HepG2 (cell line): ENCODE results near the gene AUH. TPM values are rescaled to one million over a fixed set of nuclear protein-coding genes. Genes with fewer than 3 reads are reported as not detected.

Experiments
- CREM ChIP-seq, 2 experiments: sonication (generic) in 1 of 2; formaldehyde crosslinking in 1 of 2; IDR thresholded peaks; 2 replicates each; pipeline versions ENCODE4 v1.4.0 to v1.6.1; 2016 to 2020; ENCODE audit warnings: antibody characterized with exemption in 1 of 2, mild to moderate bottlenecking in 1 of 2, missing genetic modification reagents in 1 of 2
- GABPB1 ChIP-seq: IDR thresholded peaks from 2 replicates; pipeline ENCODE4 v1.6.1; 2016; ENCODE audit warnings: mild to moderate bottlenecking, missing genetic modification reagents, moderate library complexity, missing compliant biosample characterization
- HINFP ChIP-seq: sonication (generic); formaldehyde crosslinking; IDR thresholded peaks from 2 replicates; pipeline ENCODE4 v1.4.0; 2020; ENCODE audit warnings: low read depth, mild to moderate bottlenecking, missing genetic modification reagents
- HNF4A ChIP-seq: sonication (generic); formaldehyde crosslinking; IDR thresholded peaks from 2 replicates; pipeline ENCODE4 v1.4.0; 2020; ENCODE audit warnings: missing genetic modification reagents
- MIER3 ChIP-seq: IDR thresholded peaks from 2 replicates; pipeline ENCODE4 v1.6.1; 2016; ENCODE audit warnings: missing compliant biosample characterization, borderline replicate concordance
- NFE2L2 ChIP-seq: fragments of 150-350 bp; IDR thresholded peaks from 2 replicates; pipeline ENCODE4 v1.6.1; 2014; ENCODE audit warnings: low read length
- NKX3-1 ChIP-seq: sonication (generic); formaldehyde crosslinking; IDR thresholded peaks from 2 replicates; pipeline ENCODE4 v1.5.0; 2020; ENCODE audit warnings: missing genetic modification reagents
- RBM22 ChIP-seq: fragments of 200-400 bp; formaldehyde crosslinking; optimal IDR thresholded peaks from 2 replicates; pipeline ENCODE3; 2017; ENCODE audit warnings: mild to moderate bottlenecking, low read length, moderate library complexity
- RXRB ChIP-seq: IDR thresholded peaks from 2 replicates; pipeline ENCODE4 v1.6.1; 2016; ENCODE audit warnings: borderline replicate concordance, missing genetic modification reagents, missing compliant biosample characterization
- SKIL ChIP-seq: sonication (generic); formaldehyde crosslinking; IDR thresholded peaks from 2 replicates; pipeline ENCODE4 v1.8.0; 2022; ENCODE audit warnings: missing genetic modification reagents, mild to moderate bottlenecking, moderate library complexity, borderline replicate concordance
- SNAI1 ChIP-seq: sonication (generic); formaldehyde crosslinking; IDR thresholded peaks from 2 replicates; pipeline ENCODE4 v1.5.0; 2020; ENCODE audit warnings: mild to moderate bottlenecking, missing genetic modification reagents, borderline replicate concordance
- STAG1 ChIP-seq: sonication (generic); formaldehyde crosslinking; IDR thresholded peaks from 2 replicates; pipeline ENCODE4 v1.4.0; 2020; ENCODE audit warnings: missing genetic modification reagents
- TBP ChIP-seq: sonication (generic); formaldehyde crosslinking; IDR thresholded peaks from 2 replicates; pipeline ENCODE4 v1.5.0; 2020; ENCODE audit warnings: missing genetic modification reagents
- TGIF2 ChIP-seq: IDR thresholded peaks from 2 replicates; pipeline ENCODE4 v1.6.1; 2016; ENCODE audit warnings: control low read depth, missing compliant biosample characterization
- ZBTB38 ChIP-seq: sonication (generic); formaldehyde crosslinking; IDR thresholded peaks from 2 replicates; pipeline ENCODE4 v1.5.1; 2020; ENCODE audit warnings: mild to moderate bottlenecking, missing genetic modification reagents
- ZFP37 ChIP-seq: sonication (generic); formaldehyde crosslinking; IDR thresholded peaks from 2 replicates; pipeline ENCODE4 v1.4.0; 2020; ENCODE audit warnings: missing genetic modification reagents, borderline replicate concordance
- ZMYM3 ChIP-seq: sonication (generic); formaldehyde crosslinking; IDR thresholded peaks from 2 replicates; pipeline ENCODE4 v1.5.1; 2020; ENCODE audit warnings: mild to moderate bottlenecking, missing genetic modification reagents
- ZNF12 ChIP-seq: sonication (generic); formaldehyde crosslinking; IDR thresholded peaks from 2 replicates; pipeline ENCODE4 v1.5.0; 2020; ENCODE audit warnings: missing genetic modification reagents
- ZNF24 ChIP-seq: fragments of 450-650 bp; IDR thresholded peaks from 2 replicates; pipeline ENCODE4 v1.6.1; 2017; ENCODE audit warnings: antibody characterized with exemption, mild to moderate bottlenecking
- polyA plus RNA-seq, 8 experiments: library from polyadenylated mRNA; depleted of rRNA in 3 of 8; stranded (reverse) in 7 of 8; unstranded in 1 of 8; fragments of >200 nt; fragmentation: Illumina TruSeq in 4 of 8; extraction: Trizol in 4 of 8; gene quantifications; 2 replicates each; pipeline versions ENCODE4 v1.2.1 to v1.2.3, GENCODE V29; 2011 to 2016; ENCODE audit warnings: low read depth in 4 of 8, missing spikeins in 1 of 8, mixed read lengths in 1 of 8; ENCODE audit not compliant: insufficient read depth in 1 of 8
- total RNA-seq, 5 experiments: library from RNA; depleted of rRNA; stranded (reverse); fragments of >200 nt; fragmentation: Illumina TruSeq; extraction: Trizol; gene quantifications; 2 replicates each; pipeline ENCODE4 v1.2.3, GENCODE V29; 2016; ENCODE audit warnings: low read depth in 1 of 5
- TF ChIP-seq, protein P1 (sequence below), 2 experiments: sonication (generic) in 1 of 2; formaldehyde crosslinking in 1 of 2; IDR thresholded peaks; 2 replicates each; pipeline versions ENCODE4 v1.6.1 to v1.9.0; 2014 to 2022; ENCODE audit warnings: antibody characterized with exemption in 1 of 2, borderline replicate concordance in 1 of 2, inconsistent platforms in 1 of 2, low read depth in 1 of 2, missing genetic modification reagents in 1 of 2
- TF ChIP-seq, protein P2 (sequence below): IDR thresholded peaks from 2 replicates; pipeline ENCODE4 v1.6.1; 2016; ENCODE audit warnings: mild to moderate bottlenecking, missing biosample characterization, missing genetic modification reagents

The AUH gene
- total and polyA plus RNA-seq, 2 of the 13 experiments (the other 11 are each of a cell fraction or from before 2014, with no cell fraction given) = 25.8 to 31.9 TPM

DNA sequence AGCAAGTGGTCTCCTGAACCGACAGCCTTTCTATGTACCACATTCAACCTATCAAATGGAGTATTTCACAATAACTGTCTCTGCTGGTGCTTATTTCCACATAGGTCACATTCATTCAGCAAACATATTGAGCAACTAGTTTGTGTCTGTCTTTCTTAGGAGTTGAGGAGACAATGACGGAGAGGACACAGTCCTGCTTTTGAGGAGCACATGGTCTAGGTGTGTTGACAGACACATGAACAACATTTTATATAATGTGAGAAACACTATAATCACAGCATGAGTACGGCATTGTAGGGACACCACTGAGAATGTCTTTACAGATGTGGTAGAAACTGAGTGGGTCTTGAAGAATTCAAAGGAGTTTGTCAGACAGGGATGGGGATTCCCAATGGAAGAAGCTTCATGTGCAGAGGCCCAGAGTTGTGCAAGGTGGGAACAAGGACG, 33.4 kb upstream of the AUH start (continued):
- TF ChIP-seq, protein P1, sequence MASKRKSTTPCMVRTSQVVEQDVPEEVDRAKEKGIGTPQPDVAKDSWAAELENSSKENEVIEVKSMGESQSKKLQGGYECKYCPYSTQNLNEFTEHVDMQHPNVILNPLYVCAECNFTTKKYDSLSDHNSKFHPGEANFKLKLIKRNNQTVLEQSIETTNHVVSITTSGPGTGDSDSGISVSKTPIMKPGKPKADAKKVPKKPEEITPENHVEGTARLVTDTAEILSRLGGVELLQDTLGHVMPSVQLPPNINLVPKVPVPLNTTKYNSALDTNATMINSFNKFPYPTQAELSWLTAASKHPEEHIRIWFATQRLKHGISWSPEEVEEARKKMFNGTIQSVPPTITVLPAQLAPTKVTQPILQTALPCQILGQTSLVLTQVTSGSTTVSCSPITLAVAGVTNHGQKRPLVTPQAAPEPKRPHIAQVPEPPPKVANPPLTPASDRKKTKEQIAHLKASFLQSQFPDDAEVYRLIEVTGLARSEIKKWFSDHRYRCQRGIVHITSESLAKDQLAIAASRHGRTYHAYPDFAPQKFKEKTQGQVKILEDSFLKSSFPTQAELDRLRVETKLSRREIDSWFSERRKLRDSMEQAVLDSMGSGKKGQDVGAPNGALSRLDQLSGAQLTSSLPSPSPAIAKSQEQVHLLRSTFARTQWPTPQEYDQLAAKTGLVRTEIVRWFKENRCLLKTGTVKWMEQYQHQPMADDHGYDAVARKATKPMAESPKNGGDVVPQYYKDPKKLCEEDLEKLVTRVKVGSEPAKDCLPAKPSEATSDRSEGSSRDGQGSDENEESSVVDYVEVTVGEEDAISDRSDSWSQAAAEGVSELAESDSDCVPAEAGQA (IDR thresholded peaks at IDR 0.05; ENCODE audit: low read depth) = no peak
- TF ChIP-seq, protein P1 (CRISPR knock-in tag; IDR thresholded peaks at IDR 0.05; ENCODE audit: borderline replicate concordance) = no peak
- TF ChIP-seq SKIL (CRISPR knock-in tag) (peak; percentile 92), GABPB1 (CRISPR knock-in tag) (no peak; the same call in 1 of the 2 replicates), TBP (no peak), TGIF2 (peak; percentile 87), NFE2L2 (no peak), CREM (IDR thresholded peaks at IDR 0.05) (peak; percentile 66), CREM (CRISPR knock-in tag; IDR thresholded peaks at IDR 0.05) (no peak), STAG1 (peak; percentile 14; the same call in 1 of the 2 replicates), ZFP37 (0 out of 2 replicates have a peak, but pooled peaks have one; percentile 66), ZNF24 (0 out of 2 replicates have a peak, but pooled peaks have one; percentile 24), ZNF12 (CRISPR knock-in tag) (peak; percentile 71; the same call in 1 of the 2 replicates), RXRB (CRISPR knock-in tag) (peak; percentile 91), ZMYM3 (CRISPR knock-in tag) (peak; percentile 64; the same call in 1 of the 2 replicates), HNF4A (CRISPR knock-in tag) (peak; percentile 96), MIER3 (CRISPR knock-in tag) (peak; percentile 97; the same call in 1 of the 2 replicates), RBM22 (no peak), ZBTB38 (no peak), HINFP (CRISPR knock-in tag) (no peak), SNAI1 (CRISPR knock-in tag) (no peak), NKX3-1 (CRISPR knock-in tag) (peak; percentile 54; the same call in 1 of the 2 replicates)
- TF ChIP-seq, protein P2, sequence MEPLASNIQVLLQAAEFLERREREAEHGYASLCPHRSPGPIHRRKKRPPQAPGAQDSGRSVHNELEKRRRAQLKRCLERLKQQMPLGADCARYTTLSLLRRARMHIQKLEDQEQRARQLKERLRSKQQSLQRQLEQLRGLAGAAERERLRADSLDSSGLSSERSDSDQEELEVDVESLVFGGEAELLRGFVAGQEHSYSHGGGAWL (CRISPR knock-in tag) = no peak
